Measurements from ENCODE around the gene CNOT10.

The CNOT10 gene

DNA sequence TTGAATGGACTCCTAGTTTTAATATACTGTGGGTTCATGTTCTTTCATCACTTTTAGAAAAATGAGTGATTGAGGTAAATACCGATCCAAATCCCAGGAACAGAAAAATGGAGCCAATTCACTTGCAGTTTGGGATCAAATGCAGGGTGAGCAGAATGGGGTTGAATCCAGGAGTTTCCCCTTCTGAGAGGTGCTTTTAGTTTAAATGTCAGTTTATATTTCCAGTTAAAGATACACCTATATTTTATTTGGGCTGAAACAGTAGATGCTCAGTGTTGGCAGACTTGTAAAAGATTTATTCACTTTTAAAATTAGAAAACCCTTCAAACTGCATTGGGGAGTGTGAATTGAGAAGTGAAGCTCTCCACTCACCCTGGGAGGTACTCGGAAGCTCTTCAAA is 135.4 kb downstream of the CNOT10 start:
- DNase-seq = no peak

DNA sequence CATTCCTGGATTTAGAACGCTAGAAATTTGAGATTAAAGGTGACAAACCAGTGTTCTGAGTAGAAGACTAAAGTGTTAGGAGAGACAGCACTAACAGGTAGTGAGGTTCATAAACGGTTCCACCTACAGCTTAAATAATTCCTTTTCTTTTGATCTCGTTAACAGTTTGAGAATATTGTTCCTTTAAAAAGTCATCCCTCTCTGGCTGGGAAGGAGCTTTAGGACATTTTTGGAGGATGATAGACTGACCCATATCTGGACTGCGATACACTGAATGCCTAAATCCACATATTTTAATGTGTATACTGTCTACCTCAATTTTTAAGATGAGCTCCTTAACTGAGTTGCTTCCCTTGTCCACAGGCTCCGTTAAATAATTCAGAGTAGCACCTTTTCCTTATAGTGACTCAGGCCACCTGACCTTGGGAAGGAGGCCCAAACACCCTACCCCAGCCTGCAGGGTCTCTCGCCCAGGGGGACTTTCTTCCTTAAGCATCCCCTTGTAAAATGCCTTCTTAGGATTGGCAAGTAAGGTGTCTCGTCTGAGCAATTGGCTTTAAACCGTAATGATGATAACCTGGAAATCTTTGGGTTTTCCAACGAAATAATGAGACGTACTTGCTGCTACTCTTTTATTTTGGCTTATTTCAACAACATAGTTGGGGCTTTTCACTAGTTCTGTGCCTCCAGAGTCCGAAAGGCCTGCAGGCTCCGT is 136.1 kb downstream of the CNOT10 start:
- no peak for DNase-seq

DNA sequence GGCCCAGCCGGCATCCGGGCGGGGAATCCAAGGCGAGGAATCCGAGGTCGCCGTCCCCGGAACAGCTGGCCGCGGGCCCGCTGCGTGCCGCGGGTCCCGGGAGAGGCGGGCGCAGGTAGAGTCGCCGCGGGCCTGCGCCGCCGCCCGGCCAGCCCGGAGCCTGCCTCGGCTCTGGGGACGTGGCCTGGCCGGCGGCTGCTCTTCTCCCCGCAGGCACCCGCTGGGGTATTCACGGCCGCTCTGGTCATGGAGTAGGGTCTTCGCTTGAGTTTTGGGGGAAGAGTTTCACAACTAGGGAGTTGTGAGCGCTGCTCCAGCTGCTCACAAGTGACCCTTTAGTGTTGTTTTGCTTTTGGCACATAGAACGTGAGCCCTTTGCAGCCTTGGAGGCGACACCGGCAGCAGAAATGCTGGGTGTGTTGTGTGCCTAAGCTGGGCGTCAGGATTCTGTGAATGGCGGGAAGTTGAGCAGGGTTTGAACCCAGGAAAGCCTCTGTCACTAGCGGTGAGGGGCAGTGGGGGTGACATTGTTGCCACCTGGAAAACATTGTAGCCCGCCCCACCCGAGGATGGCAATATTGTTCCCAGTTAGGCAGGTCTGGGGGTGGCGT is 136.8 kb downstream of the CNOT10 start:
- no peak for DNase-seq

DNA sequence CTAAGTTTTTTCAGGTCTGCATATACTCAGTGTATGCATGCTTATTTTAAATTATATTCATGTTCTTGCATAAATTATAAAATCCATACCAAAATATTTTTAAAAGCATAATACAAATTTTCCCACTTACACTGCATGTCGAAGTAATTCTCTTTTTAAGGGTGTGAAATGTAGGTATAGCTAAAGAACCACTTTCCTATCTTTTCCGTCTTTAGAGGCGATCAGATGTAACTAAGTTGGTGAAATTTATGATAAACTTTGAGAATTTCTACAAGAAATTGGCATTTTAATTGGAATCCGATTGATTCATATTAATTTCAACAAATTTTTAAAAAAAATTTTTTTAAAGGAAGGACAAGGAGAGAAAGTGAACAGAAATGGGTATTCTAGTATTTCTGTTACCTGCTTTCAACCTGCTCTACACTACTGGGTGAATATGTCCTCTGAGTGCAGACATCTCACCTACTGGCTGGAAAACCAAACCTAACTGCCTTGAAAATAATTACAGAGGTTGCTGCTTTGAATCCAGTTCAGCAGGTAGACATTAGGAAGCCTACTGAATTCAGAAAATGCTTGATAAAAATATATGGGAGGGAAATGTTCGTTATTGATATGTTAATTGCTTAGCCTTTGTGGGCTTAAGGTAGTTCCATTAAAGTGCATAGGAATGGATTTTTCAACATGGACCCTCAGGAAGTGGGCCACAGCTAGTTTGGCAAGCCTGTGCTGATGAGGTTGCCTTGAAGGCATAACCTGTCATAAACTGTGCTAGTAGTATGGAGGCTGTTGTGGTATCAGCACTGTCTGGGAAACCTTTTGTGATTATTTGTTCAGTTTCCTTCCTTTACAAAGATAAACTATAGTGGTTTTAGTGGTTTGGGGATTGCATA is 137.9 kb downstream of the CNOT10 start:
- DNase-seq = no peak
